Measurements from ENCODE around the gene WDR20.
A peak's percentile ranks its signal among the peaks of the same experiment; 100 is the strongest.
"Not testable (repeated sequence)": the region's sequence is repeated elsewhere in the genome, so short reads cannot be mapped to it uniquely, and the experiment has no call there.

WDR20 gene, protein sequence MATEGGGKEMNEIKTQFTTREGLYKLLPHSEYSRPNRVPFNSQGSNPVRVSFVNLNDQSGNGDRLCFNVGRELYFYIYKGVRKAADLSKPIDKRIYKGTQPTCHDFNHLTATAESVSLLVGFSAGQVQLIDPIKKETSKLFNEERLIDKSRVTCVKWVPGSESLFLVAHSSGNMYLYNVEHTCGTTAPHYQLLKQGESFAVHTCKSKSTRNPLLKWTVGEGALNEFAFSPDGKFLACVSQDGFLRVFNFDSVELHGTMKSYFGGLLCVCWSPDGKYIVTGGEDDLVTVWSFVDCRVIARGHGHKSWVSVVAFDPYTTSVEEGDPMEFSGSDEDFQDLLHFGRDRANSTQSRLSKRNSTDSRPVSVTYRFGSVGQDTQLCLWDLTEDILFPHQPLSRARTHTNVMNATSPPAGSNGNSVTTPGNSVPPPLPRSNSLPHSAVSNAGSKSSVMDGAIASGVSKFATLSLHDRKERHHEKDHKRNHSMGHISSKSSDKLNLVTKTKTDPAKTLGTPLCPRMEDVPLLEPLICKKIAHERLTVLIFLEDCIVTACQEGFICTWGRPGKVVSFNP

GRCh38 chr14:102139286-102140026 lies at the start of gene WDR20:
Gene WDR20, plus strand, starts transcription at chr14:102139897. Its CDS starts 27 bp downstream, at chr14:102139924.
- peak; percentile 96 to 99 for DNase-seq (ENCODE audit: low read depth in 1 of 2, low spot score in 1 of 2)

- DNase-seq (ENCODE audit: low read depth in 1 of 2, low spot score in 1 of 2), result no peak
Observed at GRCh38 chr14:102090713-102091112, 49.0 kb upstream of the WDR20 start.

- DNase-seq (ENCODE audit: low read depth in 1 of 2, low spot score in 1 of 2), result no peak
Observed at GRCh38 chr14:102092806-102093205, 46.9 kb upstream of the WDR20 start.

DNA sequence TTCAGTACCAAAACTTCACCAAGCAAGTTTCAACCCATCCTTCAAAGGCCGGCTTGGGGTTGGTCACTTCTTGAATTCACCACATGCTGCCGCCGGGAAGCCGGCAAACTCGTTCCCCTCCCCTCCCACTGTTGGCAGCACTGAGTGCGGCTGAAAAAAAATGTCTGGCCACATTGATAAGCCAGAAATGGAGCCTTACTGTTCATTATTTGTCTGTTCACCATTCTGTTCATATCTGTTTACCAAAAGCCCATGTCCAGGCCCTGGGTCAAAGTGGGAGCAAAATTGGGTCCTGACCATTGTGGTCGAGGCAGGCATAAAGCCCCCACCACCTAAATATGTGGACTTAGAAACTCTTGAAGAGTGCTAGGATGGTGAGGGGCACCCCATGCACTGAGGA lies 45.6 kb upstream of the WDR20 start:
- no peak for DNase-seq (ENCODE audit: low read depth in 1 of 2, low spot score in 1 of 2)

DNA sequence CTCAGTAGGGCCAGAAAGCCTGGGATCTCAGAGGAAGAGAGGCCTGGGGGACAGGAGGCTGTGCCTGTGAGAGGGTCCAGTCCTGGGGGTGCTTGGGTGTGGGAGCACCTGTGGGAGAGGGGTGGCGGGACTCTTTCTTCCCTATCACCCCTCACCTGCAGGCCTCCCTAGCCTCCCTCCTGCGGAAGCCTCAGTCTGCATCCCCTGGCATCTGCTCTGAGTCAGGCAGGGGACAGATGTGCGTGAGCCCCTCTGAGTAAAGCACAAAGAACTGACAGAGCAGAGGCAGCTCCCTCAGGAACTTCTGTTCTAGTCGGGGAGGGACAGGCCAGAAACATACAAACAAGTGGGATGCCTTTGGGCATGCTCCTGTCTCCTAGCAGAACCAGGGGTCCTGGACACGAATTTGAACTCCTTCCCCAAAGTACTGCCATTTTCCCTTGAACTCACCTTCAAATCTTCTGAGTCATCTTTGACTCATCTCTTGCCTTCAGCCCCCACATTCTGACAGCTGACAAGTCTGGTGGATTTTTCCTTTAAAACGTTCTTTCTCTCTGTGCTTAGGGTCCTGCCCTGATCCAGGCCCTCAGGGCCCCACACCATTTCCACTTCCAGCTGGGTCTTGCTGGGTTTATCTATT lies 44.3 kb upstream of the WDR20 start:
- DNase-seq (ENCODE audit: low read depth in 1 of 2, low spot score in 1 of 2), result no peak

GRCh38 chr14:102095871-102096568 lies 43.7 kb upstream of the WDR20 start:
- DNase-seq (ENCODE audit: low read depth in 1 of 2, low spot score in 1 of 2), result no peak

DNA sequence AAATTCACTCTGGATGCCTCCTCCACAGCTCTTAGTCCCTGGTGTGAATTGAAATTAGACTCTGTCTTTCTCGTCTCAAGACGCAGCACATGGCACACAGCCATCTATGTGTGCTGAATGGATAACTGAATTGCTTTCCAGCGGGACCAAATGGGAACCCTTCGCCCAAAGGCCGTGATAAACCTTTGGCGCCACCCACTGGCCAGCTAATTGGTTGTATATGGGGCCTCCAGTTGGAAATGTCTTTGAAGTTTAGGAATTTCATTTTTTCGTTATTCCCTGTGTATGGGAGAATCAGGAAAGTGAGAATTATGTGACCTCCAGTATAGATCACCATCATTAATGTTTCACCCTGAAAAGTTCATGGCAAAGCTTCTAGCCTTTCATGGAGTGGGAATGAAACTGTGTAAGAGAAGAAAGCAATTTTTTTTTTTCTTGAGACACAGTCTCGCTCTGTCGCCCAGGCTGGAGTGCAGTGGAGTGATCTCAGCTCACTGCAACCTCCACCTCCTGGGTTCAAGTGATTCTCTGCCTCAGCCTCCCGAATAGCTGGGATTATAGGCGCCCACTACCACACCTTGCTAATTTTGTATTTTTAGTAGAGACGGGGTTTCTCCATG lies 43.0 kb upstream of the WDR20 start:
- DNase-seq (ENCODE audit: low read depth in 1 of 2, low spot score in 1 of 2), result peak; percentile 41 to 55

DNA sequence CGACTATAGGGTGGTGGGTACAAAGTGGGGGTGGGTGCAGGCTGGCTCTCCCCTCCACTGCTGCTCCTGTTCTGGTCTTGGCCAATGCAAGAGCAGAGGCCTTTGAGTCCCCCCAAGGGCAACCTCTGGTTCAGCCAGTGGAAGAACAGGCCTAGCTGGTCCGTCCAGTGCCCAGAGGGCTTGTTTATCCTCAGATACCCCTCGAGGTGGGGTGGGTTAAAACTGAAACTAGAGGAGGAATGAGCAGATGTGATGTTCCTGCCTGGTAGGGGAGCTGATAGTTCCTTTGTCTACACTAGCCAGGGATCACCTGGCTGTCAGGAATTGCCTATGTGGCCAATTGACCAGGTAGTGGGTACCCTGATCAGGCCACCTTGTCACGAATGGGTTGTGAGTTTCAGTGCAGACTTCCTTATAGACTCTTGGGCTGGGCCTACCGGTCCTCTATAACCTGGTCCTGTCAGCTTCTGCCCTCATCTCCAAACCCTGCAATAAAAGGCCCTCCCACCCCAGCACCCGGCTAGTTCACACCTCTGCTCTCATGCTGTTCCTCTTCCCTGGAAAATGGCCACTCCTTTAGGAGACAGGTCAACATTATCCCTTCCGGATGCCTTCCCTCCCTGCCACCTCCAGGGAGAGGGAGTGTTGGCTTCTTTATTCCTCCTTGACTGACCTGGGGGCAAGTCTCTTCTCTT lies 42.1 kb upstream of the WDR20 start:
- no peak for DNase-seq (ENCODE audit: low read depth in 1 of 2, low spot score in 1 of 2)

DNA sequence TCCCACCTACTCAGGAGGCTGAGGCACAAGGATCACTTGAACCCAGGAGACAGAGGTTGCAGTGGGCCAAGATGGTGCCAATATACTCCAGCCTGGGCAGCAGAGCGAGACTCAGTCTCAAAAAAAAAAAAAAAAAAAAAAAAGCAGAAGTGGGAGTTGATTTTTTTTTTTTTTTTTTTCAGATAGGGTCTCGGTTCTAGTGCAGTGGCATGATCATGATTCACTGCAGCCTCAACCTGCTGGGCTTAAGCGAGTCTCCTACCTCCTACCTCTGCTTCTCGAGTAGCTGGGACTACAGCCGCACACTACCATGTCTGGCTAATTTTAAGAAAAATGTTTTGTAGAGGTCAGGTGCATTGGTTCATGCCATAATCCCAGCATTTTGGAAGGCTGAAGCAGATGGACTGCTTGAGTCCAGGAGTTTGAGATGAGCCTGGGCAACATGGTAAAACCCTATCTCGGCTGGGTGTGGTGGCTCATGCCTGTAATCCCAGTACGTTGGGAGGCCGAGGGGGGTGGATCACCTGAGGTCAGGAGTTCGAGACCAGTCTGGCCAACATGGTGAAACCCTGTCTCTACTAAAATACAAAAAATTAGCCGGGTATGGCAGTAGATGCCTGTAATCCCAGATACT lies 36.5 kb upstream of the WDR20 start:
- DNase-seq (ENCODE audit: low read depth in 1 of 2, low spot score in 1 of 2), result no peak

DNA sequence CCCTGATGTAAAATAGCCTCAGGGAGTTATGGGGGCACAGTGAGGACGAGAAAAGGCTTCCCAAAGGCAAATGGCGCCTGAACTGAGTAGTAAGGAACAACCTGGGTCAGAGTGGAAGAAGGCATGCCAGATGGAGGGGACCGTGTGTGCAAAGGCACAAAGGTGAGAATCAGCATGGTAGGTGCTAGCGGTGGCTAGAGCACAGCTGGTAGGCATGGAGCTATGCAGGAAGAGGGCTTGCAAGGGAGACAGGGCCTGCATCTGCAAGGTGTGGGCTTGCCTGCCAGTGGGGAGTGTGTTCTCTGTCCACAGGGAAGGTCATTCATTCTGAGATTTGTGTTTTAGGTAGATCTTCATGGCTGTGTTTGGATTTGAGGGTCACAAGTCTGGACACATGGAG lies 34.3 kb upstream of the WDR20 start:
- DNase-seq (ENCODE audit: low read depth in 1 of 2, low spot score in 1 of 2), result no peak

DNA sequence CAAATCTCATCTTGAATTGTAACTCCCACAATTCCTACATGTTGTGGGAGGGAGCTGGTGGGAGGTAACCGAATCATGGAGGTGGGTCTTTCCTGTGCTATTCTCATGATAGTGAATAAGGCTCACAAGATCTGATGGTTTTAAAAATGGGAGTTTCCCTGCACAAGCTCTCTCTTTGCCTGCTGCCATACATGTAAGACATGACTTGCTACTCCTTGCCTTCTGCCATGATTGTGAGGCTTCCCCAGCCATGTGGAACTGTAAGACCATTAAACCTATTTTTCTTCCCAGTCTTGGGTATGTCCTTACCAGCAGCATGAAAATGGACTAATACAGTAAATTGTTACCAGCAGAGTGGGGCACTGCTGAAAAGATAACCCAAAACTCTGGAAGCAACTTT lies 30.4 kb upstream of the WDR20 start:
- not testable (repeated sequence) for DNase-seq (ENCODE audit: low read depth in 1 of 2, low spot score in 1 of 2)

DNA sequence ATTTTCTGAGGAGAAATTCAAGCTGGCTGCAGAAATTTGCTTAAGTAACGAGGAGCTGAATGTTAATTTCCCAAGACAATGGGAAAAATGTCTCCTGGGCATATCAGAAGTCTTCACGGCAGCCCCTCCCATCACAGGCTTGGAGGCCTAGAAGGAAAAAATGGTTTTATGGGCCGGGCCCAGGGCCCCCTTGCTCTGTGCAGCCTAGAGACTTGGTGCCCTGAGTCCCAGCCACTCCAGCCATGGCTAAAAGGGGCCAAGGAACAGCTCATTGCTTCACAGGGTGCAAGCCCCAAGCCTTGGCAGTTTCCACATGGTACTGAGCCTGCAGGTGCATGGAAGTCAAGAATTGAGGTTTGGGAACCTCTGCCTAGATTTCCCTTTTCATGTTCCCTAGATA lies 28.6 kb upstream of the WDR20 start:
- no peak for DNase-seq (ENCODE audit: low read depth in 1 of 2, low spot score in 1 of 2)

DNA sequence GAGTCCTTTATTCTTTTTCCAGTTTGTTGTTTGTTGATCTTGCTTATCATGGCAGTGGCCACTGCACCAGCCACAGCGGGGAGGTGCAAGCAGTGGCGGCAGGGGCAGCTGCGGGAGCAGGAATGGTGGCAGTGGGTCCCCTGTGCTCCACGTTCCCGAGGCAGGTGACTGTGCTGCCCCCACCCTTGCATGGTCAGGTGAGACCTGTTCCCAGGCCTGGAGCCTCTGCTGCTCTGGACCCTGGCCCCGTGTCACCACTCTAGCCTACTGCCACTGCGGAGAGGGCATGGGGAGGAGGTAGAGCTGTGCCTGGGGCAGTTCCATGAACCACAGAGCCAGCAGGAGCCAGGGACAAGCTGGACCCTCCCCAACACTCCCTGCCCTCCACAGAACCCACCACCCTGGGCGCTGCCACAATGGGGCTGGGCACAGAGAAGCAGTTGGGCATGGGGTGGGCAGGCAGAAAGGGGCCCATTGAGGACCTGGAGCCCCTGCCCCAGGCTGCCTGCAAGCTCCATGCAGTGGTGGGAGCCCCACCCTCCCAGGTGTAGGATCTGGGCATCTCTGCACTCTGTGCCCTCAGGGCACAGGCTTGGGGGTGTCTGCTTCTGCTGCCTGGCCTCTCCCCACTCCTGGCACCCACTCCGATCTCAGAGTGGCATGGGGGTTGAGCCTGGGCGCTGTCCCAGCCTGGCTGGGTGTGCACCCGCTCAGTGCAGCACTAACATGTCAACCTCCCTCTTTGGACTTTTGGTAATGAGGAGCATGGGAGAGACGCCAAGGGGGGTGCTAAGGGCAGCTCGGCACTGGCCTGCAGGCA lies 23.1 kb upstream of the WDR20 start:
- DNase-seq (ENCODE audit: low read depth in 1 of 2, low spot score in 1 of 2), result no peak

DNA sequence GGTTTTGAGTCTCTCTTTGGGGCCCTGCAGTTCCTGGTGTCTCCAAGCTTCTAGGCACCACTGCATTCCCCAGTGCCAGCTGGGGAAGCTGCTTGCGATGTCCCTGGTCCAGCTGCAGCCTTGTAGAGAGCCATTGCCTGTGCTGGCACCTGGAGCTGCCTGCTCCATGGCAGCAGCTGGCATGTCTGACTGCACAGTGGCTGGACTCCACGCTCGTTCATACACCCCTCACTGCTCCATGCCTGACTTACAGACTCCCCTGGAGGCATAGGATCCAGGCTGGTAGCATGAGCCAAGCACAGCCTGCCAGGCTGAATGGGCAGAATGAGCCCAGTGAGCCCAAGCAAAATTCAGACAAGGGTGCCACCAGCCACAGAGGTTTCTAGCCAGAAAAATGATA lies 21.8 kb upstream of the WDR20 start:
- no peak for DNase-seq (ENCODE audit: low read depth in 1 of 2, low spot score in 1 of 2)

GRCh38 chr14:102120888-102121287 lies 18.8 kb upstream of the WDR20 start:
- DNase-seq (ENCODE audit: low read depth in 1 of 2, low spot score in 1 of 2), result no peak

- DNase-seq (ENCODE audit: low read depth in 1 of 2, low spot score in 1 of 2), result no peak
Observed at GRCh38 chr14:102121567-102121966, 18.1 kb upstream of the WDR20 start.

DNA sequence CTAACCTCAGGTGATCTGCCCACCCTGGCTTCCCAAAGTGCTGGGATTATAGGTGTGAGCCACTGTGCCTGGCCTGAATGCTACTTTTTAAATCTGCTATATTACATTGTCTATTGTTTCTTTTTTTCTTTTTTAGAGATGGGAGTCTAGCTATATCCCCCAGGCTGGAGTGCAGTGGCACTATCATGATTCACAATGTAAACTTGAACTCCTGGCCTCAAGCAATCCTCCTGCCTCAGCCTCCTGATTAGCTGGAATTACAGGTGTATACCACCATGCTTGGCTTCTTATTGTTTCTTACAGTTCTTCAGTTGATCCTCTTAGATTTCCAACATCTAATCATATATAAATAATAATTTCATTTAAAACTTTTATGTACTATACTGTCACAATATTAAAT lies 15.3 kb upstream of the WDR20 start:
- no peak for DNase-seq (ENCODE audit: low read depth in 1 of 2, low spot score in 1 of 2)

GRCh38 chr14:102125546-102125945 lies 14.2 kb upstream of the WDR20 start:
- no peak for DNase-seq (ENCODE audit: low read depth in 1 of 2, low spot score in 1 of 2)

Measured in activated CD4-positive, alpha-beta T cell treated with anti-CD3 and anti-CD28 coated beads, Interleukin-2, amount 50 U/mL, for 24 hours (primary cell).